ENCODE data around the gene PRRG3.
A peak's percentile ranks its signal among the peaks of the same experiment; 100 is the strongest.

Gene PRRG3

GRCh38 chrX:151710457-151710856 is 15.2 kb downstream of the PRRG3 start:
- DNase-seq: no peak

GRCh38 chrX:151711154-151711553 is 15.9 kb downstream of the PRRG3 start:
- no peak for DNase-seq

GRCh38 chrX:151711787-151712186 is 16.5 kb downstream of the PRRG3 start:
- DNase-seq: no peak

- no peak for DNase-seq
Measured at GRCh38 chrX:151712253-151712652, 17.0 kb downstream of the PRRG3 start.

- no peak for DNase-seq
Measured at GRCh38 chrX:151713849-151714248, 18.6 kb downstream of the PRRG3 start.

- no peak for DNase-seq
Measured at GRCh38 chrX:151714362-151714761, 19.1 kb downstream of the PRRG3 start.

GRCh38 chrX:151715752-151716151 is 20.5 kb downstream of the PRRG3 start, which contains the start of gene FATE1:
TSS of gene FATE1 (plus strand) at chrX:151716035. CDS start at chrX:151716120, 85 bp downstream.
- no peak for DNase-seq

- no peak for DNase-seq
Measured at GRCh38 chrX:151722241-151722846, 27.1 kb downstream of the PRRG3 start.

GRCh38 chrX:151723156-151723760 is 28.0 kb downstream of the PRRG3 start:
- DNase-seq: no peak

- DNase-seq: no peak
Measured at GRCh38 chrX:151724563-151725337, 29.5 kb downstream of the PRRG3 start.

- peak; percentile 1 for DNase-seq
Measured at GRCh38 chrX:151725338-151725614, 30.0 kb downstream of the PRRG3 start.

- DNase-seq: no peak
Measured at GRCh38 chrX:151726751-151727150, 31.5 kb downstream of the PRRG3 start.

GRCh38 chrX:151727346-151727745 is 32.1 kb downstream of the PRRG3 start:
- DNase-seq: no peak

- no peak for DNase-seq
Measured at GRCh38 chrX:151729056-151729725, 33.9 kb downstream of the PRRG3 start.

- no peak for DNase-seq
Measured at GRCh38 chrX:151734446-151734845, 39.2 kb downstream of the PRRG3 start, which contains the start of gene CNGA2. TSS of gene CNGA2 (plus strand) at chrX:151734746. CDS start at chrX:151738484, 3,738 bp downstream.

GRCh38 chrX:151735219-151735618 is 40.0 kb downstream of the PRRG3 start:
- DNase-seq: no peak

GRCh38 chrX:151736685-151737084 is 41.4 kb downstream of the PRRG3 start:
- DNase-seq: no peak

GRCh38 chrX:151737494-151737893 is 42.2 kb downstream of the PRRG3 start:
- DNase-seq: no peak

- DNase-seq: no peak
Measured at GRCh38 chrX:151738751-151739150, 43.5 kb downstream of the PRRG3 start.

GRCh38 chrX:151741606-151742005 is 46.3 kb downstream of the PRRG3 start:
- no peak for DNase-seq

- DNase-seq: no peak
Measured at GRCh38 chrX:151742311-151742710, 47.1 kb downstream of the PRRG3 start.

GRCh38 chrX:151743651-151744470 is 48.6 kb downstream of the PRRG3 start:
- no peak for DNase-seq

- no peak for DNase-seq
Measured at GRCh38 chrX:151745651-151746050, 50.4 kb downstream of the PRRG3 start.

Data from MV-4-11 (cell line).